Body of pancreas (tissue), 4 donors: ENCODE measurements around the gene P2RX3.

Source experiments
- CTCF ChIP-seq, 7 experiments: fragments of 450-650 bp in 4 of 7; fragments of 200-600 bp in 3 of 7; sonication (generic) in 3 of 7; IDR thresholded peaks; one replicate each; pipeline ENCODE4 v1.5.1; 2016 to 2019; ENCODE audit warnings: antibody characterized with exemption in 7 of 7
- POLR2A ChIP-seq, 3 donors: fragments of 450-650 bp; IDR thresholded peaks; one replicate each; pipeline ENCODE4 v1.6.1; 2016; ENCODE audit warnings: antibody characterized with exemption in 3 of 3, mild to moderate bottlenecking in 2 of 3

DNA sequence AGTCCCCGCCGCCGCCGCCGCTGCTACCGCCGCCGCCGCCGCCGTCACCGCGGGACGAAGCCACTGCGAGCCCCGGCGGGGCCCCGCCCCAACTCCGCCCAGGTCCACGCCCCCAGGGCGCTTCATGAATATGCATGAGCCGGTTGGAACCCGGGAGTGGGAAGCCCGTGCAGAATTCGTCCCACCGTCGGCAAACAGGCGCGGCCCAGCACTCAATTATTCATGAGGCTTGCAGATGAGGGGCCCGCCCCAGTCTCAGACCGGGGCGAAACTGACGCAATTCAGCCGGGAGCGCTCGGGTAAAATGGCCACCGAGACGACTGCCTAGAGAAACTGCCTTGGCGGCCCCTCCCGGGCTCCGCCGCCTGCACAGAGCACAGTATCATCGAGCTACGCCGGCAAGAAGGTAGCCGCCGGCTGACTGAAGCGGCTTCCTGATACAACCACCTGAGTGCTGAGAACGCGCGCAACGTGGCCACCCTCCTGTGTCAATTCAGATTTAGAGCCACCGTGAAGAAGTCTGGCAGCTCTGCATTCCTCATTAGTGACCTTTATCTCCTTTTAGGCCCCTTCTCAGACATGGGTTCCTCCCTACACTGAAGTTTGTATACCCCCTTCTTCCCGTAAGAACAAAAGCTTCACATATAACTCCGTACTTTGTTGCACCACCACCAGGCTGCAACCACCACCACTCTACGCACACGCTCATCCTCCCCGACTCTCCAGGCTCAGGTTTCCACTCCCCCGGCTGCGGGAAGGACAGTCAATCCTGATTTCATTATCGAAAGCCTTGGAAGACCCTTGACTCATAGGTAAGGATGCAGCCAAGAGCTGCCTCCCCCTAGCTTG lies 13.0 kb upstream of the P2RX3 start, which contains the start of gene TNKS1BP1:
- TF ChIP-seq POLR2A (IDR thresholded peaks at IDR 0.05) (peak; percentile 87 to 98 (median 95)), CTCF (IDR thresholded peaks at IDR 0.05) (peak in 3 of 7 experiments; percentile 3 to 39 (median 29))
